ENCODE results near the gene GPR143.

GPR143 gene

GRCh38 chrX:9706421-9706820, 59.2 kb downstream of the GPR143 start:
- no peak for DNase-seq

GRCh38 chrX:9704876-9705465, 60.7 kb downstream of the GPR143 start:
- no peak for DNase-seq

GRCh38 chrX:9703406-9703805, 62.2 kb downstream of the GPR143 start:
- no peak for DNase-seq

DNA sequence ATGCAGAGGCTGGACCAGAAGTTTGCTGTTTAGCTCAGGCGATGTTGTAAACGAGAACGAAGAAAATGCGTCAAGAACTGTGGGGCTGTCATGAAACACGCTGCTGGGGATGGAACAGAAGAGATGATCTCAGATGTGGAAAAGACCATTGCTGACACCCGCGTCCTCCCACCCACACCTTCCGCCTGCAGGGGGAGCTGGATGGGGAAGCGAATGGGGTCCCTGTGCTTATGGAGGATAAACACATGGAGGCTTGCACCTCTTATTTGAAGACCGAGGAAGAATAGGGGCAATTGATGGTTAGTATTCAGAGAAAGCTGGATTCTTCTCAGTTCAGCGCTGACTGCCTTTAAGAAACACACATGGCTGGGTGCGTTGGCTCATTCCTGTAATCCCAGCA, 63.9 kb downstream of the GPR143 start:
- no peak for DNase-seq

DNA sequence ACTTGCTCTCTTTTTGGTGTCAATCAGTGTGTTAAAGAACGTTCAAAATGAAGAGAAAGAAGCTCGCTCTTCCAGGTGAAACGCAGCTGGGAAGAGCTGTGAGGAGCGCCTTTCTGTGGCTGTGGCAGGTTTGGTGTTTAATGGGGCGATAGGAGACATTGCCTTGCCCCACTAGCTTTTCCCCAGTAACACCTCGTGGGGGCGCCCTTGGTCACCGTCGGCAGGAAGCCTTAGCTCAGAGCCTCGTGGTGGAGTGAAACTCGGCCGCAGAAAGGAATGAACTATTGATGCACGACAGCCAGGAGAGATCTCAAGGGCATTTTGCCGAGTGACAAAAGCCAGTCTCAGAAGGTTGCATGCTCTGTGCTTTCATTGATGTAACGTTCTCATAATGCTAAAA, 65.1 kb downstream of the GPR143 start:
- no peak for DNase-seq

DNA sequence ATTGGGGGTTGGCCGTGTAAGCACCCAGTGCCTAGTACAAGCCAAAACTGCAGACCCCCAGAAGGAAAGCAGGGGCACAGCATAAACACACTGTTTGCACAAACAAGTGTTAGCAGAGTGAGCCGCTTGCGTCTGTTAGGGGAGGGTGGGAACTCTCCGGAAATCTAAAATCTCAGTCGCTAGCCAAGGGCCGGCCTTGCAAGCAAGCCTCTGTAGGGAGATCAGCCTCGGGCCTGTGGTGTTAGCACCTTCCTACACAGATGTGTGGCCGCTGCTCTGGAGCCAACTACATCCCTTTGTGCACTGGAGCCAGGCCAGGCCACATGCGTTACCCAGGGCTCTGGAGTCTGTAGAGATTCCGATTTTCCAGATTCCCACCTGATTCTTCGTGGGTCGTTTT, 67.1 kb downstream of the GPR143 start:
- DNase-seq = no peak

DNA sequence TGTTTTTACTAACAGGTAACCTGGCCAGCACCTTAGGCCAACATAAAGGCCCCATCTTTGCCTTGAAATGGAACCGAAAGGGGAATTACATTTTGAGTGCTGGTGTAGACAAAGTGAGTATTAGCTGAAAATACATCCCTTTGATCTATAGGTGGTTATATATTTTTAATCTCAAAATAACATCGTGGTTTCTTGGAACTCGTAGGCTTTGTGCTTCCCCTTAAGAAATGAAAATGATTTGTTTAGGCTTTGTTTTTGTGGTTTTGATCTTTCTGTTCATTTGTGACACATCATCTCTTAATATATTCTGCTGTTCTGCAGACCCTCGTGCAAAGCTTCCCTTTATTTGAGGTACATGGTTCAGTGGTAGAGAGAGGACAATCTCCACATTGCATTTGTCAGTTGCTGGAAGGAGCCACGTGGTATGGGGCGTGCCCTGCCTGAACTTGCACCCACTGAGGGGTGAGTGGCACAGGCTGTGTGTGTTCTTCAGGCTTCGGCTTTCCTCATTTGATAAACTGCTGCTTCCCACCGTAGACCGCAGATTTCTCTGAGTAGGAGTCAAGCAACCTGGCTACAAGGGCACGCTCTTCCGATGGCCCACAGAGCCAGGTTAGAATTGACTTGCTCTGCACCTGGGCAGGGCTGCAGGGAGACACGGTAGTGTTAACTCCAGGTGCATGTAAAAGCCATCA, 72.2 kb downstream of the GPR143 start:
- DNase-seq = no peak

GRCh38 chrX:9690046-9690445, 75.6 kb downstream of the GPR143 start:
- DNase-seq = no peak

- DNase-seq = no peak
These were observed 76.8 kb downstream of the GPR143 start for GRCh38 chrX:9688833-9689232.

GRCh38 chrX:9687899-9688298, 77.7 kb downstream of the GPR143 start:
- no peak for DNase-seq

DNA sequence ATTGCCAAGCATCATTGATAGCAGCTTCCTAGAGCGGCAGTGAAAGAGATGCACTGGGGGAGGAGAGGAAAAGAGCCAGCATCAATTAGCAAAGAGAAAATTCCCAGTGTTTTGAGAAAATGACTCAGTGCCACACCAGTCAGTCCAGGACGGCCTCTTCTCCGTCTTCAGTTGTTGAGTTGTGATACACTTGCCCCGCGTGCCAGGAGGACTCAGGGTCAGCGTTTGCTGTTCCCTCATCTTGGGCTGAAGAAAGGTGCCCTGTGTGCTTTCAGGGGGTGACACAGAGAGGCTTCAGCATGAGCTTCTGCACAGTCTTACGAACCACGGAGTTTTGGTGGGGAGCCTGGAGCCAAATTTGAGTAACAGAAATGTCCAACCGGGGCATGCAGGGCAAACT, 82.3 kb downstream of the GPR143 start:
- DNase-seq = no peak

DNA sequence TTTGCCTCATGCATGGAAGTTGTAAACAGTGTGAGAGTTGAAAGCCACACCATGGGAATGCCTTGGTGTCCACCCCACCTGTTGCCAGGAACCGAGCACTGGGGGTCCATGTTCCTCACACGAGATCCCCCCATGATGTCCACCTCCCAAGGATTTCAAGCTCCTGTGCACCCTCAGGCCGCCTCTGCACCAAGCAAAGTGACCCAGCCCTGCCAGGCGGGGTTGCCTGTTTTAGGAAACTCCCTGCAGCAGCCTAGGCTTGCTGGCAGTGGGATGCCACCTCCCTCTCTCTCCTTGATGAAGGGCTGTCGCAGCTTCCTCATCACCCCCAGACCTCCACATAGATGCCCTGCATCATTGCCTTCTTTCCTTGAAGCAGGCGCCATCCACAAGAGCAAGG, 82.8 kb downstream of the GPR143 start:
- DNase-seq = no peak

DNA sequence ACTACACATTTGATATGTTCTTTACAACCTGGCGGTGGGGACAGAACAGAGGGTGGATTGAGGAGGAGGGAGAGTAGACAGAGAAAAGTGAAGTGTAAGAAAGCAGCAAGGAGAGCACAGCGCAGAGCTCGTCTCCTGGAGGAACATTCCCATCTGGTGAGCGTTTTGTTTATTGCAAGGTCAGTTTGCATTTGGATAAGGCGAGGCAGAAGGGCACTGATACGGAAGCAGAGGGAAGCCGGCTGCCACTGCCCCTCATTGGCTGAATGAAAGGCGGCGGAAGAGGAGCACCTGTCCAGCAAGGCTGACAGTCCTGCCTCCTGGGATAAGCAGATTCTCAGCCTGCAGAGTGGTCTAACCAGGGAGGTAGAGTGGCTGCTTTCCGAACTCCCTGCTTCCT, 83.2 kb downstream of the GPR143 start:
- no peak for DNase-seq

GRCh38 chrX:9681422-9681821, 84.2 kb downstream of the GPR143 start:
- no peak for DNase-seq

GRCh38 chrX:9681011-9681410, 84.6 kb downstream of the GPR143 start:
- DNase-seq = no peak

DNA sequence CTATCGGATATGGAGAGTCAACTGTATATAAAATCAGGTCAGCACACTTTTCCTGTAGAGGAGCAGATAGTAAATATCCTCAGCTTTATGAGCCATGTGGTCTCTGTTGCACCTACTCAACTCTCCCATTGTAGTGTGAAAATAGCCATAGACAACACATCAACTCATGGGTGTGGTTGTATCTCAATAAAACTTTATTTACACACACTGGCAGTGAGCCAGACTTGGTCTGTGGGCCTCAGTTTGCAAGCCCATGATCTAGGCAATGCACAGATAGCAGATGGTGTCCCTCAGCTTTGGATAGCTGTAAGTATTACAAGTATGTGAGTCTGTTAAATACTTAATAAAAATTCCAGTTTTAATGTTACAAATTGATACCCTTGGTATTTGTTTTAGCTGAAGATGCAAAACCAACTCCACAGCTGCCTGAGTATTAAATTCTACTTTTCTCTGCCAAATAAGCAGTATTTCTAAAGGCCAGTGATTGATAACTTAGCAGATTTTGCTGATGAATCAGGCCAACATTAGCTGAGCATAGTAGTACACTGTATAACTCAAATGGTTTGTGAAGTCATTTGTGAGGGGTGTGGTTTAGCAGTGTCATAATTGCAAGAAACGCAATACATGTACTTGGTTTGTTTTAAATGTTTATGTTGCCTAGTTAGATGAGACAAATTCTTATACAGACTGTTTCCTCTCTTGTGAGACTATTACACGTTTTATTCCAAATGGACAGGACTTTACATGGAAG, 87.3 kb downstream of the GPR143 start:
- no peak for DNase-seq

DNA sequence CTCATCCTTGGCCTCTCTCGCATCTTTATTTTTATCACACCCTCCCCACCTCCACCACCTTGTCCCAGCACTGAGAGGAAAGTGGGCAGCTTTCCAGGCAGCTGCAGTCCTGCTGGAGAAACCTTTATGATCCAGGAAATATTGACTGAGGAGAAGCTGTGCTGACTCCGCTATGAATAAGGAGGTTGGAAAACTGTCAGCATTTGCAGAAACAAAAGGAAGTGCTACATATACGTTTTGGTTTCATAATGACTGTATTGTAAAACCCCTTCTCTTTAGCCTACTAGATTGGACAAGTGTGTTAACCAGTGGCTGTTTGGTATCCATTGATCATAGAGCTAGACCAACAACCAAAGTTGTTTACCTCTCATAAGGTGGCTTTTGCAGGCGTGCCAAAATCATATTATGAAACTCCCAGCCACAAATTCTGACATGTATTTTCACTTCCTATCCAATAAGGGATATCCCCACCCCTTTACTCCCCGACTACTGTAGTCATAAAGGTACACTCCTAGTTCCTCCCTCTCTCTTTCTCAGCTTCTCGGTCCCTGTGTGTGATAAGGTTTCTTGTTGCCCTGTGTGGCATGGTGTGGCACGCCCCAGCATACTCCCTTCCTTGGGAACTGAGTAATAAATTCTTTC, 88.4 kb downstream of the GPR143 start:
- DNase-seq = peak in 1 of 2 experiments; percentile 1

GRCh38 chrX:9676738-9677097, 88.9 kb downstream of the GPR143 start:
- DNase-seq = no peak

DNA sequence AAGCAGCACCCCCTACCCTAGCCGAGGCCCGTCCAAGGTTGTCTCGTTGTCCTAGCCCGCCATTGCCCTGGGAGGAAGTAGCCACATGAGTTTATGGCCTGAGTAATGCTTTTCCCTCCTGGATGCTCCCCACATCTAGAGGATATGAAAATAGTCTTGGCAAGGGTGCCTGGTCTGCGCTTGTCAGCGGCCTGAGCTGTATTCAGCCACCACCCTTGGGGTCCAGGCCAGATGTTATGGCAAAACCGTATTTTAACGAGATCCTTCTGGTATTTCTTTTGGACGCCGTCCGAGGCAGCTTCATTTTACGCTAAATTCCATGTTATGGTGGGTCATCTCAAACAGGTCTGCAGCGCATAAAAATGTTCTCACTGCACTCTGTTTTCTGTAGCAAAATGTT, 89.3 kb downstream of the GPR143 start:
- DNase-seq = no peak

All from stimulated activated CD4-positive, alpha-beta T cell treated with anti-CD3 and anti-CD28 coated beads, Interleukin-4, amount 100 ng/mL, for 4 hours (primary cell).